ENCODE results near the gene LRMDA.

The LRMDA gene

DNA sequence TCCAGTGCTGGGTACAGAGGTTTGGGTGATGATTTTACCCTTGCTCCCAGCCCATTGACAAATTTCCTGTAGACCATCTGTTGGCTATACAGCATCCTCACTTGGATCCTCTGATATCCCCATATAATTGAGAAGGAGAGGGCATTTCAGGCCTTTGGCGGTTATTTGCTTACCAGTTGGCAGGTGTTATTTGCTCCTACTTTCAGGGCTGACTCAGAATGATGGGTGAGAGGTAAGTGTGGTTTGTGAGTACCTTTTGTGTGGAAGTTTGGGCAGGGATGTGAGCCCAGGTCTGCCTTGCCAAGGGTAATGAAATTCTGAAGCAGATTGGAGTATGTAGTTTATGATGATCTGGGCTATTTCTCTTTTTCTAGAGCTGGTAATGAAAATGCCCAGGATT, 93.6 kb downstream of the LRMDA start:
- no peak for DNase-seq (ENCODE audit: extremely low read depth, low read depth)

GRCh38 chr10:75525646-75526045, 94.2 kb downstream of the LRMDA start:
- TF ChIP-seq, protein P1, sequence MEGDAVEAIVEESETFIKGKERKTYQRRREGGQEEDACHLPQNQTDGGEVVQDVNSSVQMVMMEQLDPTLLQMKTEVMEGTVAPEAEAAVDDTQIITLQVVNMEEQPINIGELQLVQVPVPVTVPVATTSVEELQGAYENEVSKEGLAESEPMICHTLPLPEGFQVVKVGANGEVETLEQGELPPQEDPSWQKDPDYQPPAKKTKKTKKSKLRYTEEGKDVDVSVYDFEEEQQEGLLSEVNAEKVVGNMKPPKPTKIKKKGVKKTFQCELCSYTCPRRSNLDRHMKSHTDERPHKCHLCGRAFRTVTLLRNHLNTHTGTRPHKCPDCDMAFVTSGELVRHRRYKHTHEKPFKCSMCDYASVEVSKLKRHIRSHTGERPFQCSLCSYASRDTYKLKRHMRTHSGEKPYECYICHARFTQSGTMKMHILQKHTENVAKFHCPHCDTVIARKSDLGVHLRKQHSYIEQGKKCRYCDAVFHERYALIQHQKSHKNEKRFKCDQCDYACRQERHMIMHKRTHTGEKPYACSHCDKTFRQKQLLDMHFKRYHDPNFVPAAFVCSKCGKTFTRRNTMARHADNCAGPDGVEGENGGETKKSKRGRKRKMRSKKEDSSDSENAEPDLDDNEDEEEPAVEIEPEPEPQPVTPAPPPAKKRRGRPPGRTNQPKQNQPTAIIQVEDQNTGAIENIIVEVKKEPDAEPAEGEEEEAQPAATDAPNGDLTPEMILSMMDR (IDR thresholded peaks at IDR 0.05; ENCODE audit: low read depth, low read length): no peak
- DNase-seq (ENCODE audit: extremely low read depth, low read depth): no peak

More for the DNA sequence above, 93.6 kb downstream of the LRMDA start:
- TF ChIP-seq, protein P1 (IDR thresholded peaks at IDR 0.05; ENCODE audit: low read depth, low read length): no peak

DNA sequence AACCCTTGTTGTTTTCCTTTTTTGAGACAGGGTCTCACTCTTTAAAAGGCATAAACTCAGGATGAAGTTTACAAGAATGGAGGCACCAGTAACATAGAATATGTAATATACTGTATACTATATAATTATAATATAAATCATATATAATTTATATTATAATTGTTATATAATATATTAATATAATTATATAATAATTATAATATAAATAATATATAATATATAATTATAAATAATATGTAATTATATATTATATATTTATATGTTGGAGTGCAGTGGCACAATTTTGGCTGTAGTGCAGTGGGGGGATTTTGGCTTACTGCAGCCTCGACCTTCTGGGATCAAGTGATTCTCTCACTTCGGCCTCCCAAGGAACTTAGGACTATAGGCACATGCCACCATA, 96.1 kb downstream of the LRMDA start:
- TF ChIP-seq, protein P1 (IDR thresholded peaks at IDR 0.05; ENCODE audit: low read depth, low read length): no peak
- no peak for DNase-seq (ENCODE audit: extremely low read depth, low read depth)

GRCh38 chr10:75528392-75528791, 97.0 kb downstream of the LRMDA start:
- DNase-seq (ENCODE audit: extremely low read depth, low read depth): no peak
- TF ChIP-seq, protein P1 (IDR thresholded peaks at IDR 0.05; ENCODE audit: low read depth, low read length): no peak

GRCh38 chr10:75530299-75530698, 98.9 kb downstream of the LRMDA start:
- DNase-seq (ENCODE audit: extremely low read depth, low read depth): no peak
- TF ChIP-seq, protein P1 (IDR thresholded peaks at IDR 0.05; ENCODE audit: low read depth, low read length): no peak

GRCh38 chr10:75531571-75532031, 100.2 kb downstream of the LRMDA start:
- DNase-seq (ENCODE audit: extremely low read depth, low read depth): no peak

DNA sequence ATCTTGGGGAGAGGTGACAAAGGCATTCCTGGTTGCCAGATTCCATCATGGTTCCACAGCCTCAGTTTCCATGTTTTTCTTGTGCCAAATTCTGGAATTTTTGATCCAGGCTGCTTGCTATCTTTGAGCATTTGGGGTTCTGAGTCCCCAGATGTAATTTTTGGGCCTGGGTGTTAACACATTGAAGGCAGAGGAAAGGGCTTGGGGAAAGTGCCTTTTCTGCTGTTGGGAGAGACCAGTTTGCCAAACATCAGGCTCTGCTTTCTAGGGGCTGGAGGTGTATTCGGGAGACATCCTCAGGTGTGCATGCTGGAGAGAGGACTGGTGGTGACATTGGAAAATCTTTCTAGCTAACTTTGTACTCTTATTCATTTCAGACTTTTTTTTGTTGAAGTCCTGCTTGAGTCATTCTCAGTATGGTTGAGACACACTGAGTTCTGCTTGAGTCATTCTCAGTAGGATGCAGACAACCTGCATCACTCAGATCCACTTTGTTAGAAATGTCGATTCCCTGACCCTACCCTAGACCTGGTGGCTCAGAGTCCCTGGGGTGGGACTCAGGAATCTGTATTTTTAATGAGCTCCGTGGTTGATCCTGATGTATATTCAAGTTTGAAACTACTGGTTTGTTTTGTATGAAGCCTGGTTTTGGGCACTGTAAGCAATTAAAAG, 101.0 kb downstream of the LRMDA start:
- TF ChIP-seq, protein P1 (IDR thresholded peaks at IDR 0.05; ENCODE audit: low read depth, low read length): no peak
- no peak for DNase-seq (ENCODE audit: extremely low read depth, low read depth)

More at GRCh38 chr10:75531571-75532031, 100.2 kb downstream of the LRMDA start:
- TF ChIP-seq, protein P1 (IDR thresholded peaks at IDR 0.05; ENCODE audit: low read depth, low read length): no peak

All from AG09319 (cell line).